Stimulated activated CD4-positive, alpha-beta T cell treated with anti-CD3 and anti-CD28 coated beads, Interleukin-15, amount 100 ng/mL, for 24 hours (primary cell): Measurements from ENCODE around the gene SCEL.

Experiments used
- DNase-seq: peaks from one replicate; pipeline ENCODE4 v3.0.0-alpha.2; 2020

The SCEL gene

GRCh38 chr13:77521595-77522367, 13.7 kb upstream of the SCEL start:
- no peak for DNase-seq

DNA sequence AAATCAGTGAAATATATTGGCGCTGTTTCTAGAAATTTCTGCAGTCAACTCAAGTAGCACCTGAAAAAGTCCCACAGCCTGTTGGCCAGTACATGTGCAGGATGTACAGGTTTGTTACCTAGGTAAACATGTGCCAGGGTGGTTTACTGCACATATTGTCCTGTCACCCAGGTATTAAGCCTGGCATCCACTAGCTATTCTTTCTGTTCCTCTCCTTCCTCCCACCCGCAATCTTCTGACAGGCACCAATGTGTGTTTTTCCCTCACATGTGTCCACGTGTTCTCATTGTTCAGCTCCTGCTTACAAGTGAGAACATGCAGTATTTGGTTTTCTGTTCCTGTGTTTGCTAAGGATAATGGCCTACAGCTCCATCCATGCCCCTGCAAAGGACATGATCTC, 13.1 kb upstream of the SCEL start:
- no peak for DNase-seq

DNA sequence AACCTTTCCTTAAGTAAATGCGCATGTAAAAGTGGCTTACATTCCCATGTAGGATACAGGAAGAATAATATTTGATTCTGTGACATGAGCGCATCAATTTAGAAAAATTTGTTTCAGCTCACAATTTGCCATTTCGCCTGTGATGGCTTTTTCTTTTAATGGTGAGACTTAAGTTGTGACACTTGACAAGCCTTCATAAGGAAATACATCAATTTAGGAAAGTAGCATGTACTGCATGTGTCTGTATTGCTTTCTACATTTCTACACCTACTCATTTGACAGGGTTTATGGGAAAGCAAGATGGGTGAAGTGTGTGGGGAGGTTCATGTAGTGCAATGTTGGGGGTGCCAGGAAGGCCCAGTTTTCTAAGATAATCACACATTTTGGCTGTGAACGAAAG, 12.1 kb upstream of the SCEL start:
- no peak for DNase-seq

DNA sequence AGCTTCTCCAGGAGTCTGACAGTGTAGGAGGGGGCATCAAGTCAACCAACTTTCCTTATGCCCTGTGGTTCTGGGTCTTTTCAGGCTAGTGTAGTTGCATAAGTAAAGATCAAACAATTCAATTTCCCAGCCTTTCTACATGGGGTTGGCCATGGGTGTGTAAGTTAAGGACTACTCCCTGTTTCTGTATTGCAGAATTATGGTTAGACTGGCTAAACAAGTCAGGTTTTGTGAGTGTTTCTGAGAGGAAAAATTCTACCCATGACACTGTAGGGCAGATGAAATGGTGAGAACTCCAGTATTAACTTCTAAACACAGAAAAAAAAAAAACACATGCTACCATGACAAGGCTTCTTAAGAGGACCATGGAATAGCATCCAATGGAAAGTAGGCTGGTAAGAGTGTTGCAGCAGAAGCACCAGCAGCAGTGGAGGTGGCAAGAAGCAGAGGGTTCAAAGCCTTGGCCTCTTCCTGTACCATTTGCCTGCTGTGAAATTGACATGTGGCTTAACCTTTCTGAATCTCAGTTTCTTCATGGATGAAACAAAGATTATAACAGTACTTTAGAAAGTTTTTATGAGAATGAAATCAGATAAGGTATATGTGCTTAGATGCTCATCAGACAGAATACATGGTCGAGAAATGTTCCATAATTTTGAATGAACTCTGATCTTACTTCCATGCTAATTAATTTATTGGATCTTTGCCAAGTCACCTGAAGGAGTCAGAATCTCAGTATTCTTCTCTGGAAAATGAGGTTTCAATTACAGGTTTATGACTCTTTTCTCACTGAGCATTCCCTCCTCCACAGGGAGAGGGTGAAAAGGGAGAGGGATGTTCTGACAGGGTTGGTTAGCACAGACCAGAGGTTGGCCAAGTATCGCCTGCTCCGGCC, 11.4 kb upstream of the SCEL start:
- no peak for DNase-seq

GRCh38 chr13:77528414-77528813, 7.1 kb upstream of the SCEL start:
- no peak for DNase-seq

DNA sequence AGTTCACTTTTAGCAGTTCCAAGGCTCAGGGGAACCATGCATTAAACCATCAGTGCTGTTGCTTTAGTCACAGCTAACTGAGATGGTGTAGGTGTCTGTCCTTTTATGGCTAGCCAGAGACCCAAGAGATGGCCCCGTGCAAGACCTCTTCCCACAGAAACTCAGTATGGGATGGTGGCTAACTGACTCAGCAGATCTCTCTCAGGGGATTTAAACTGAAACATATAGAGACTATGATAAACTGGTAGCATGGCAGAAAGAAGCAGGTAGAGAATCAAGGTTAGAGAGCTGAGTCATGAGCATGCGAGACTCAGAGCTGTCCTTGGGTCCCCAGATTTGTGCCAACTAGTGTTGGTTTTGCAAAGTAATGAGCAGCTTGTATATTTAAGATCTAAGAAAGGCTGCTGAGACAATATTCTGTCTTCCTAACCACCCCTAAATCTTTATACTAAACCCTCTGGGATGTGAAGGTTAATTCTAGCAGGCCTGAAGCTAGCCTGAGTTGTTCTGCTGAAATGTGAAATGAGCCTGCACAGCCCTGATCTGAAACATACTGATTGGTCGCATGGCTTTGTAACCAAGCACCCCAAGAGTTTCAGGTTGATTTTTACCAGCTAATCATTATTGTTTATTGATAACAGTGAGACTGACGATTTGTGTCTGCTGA, 6.5 kb upstream of the SCEL start:
- no peak for DNase-seq

- DNase-seq, result no peak
Observed at GRCh38 chr13:77529501-77529840, 6.0 kb upstream of the SCEL start.

DNA sequence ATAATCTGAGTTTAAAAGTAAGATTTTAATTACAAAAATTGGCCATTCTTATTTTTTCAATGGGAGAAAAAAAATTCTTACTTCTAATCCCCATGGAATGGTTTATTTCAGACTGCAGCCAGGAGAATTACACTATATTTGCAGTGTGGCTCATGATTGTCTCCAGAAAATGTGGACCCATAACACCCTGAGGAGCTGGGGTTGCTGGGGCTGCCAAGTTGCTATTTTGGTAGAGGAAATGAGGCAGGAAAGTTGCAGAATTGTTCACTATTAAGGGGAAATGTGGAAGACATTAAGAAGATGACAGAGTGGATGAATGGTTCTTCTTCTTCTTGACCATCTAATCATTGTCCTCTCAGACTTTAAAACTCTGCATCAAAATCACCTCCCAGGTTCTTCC, 4.6 kb upstream of the SCEL start:
- no peak for DNase-seq

DNA sequence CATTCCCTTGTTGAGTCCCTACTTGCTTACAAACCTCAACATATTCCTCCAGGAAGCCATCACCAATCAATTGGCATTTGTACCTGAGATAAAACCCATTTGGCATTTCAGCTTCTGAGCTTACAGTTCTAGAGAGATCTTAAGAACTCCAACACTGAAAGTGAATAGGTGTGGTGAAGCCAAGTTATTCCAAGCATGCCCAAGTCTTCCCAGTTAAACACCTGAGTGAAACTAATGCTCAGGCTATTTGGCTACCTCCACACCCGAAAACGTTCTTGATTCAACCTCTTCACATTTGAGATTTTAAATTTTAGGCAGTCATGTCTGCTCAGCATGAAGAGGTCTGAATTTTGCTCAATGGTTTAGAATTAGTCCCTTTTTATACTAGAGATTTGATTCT, 2.5 kb upstream of the SCEL start:
- DNase-seq, result no peak

DNA sequence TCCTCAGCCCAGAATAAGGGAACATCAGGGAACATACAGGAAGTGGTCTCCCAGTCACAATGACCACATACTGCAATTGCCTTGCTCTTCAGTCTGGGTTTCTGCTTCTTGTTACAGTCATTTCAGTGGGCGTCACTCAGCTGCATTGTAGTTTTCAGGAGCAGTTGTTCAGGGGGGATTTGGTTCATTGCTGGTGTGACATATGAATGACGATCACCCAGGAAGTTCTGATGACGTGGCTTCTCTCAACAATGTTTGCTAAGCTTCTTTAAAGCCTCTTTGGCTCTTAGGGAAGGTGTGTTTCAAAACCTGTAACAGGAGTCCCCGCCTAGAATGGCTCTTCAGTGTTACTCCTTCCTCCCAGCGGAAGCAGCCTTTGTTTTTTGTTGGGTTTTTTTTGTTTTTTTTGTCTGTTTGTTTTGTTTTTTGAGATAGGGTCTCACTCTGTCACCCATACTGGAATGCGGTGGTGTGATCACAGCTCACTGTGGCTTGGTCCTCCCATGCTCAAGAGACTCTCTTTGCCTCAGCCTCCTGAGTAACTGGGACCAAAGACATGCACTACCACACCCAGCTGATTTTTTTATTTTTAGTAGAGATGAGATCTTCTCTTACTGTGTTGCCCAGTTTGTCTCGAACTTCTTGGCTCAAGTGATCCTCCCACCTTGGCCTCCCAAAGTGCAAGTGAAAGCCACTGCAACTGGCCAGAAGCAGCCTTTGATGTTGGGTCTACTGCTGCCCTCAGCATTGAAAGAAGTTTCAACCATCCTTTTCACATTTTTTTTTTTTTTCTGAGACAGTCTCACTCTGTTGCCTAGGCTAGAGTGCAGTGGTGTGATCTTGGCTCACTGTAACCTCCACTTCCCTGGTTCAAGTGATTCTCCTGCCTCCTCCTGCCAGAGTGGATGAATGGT, 1.4 kb upstream of the SCEL start:
- no peak for DNase-seq

DNA sequence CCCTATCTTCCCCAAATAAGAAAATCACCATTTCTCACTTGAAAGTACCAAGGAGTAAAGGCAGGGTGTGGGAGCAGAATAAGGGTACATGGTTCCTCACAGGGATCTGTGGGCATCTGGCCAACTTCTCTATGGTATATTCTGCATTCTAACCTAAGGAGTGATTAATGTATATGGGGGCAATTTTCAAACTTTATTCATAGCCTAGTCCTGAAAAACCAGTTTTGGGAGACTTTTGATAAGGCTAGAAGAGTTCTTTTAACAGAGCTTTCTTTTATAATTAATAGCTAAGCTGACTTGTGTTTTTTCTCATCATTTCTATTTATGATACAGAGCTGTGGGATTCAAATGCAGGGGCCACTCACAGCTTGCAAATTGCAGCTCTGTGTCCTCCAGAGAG, 852 bp downstream of the SCEL start:
- no peak for DNase-seq

DNA sequence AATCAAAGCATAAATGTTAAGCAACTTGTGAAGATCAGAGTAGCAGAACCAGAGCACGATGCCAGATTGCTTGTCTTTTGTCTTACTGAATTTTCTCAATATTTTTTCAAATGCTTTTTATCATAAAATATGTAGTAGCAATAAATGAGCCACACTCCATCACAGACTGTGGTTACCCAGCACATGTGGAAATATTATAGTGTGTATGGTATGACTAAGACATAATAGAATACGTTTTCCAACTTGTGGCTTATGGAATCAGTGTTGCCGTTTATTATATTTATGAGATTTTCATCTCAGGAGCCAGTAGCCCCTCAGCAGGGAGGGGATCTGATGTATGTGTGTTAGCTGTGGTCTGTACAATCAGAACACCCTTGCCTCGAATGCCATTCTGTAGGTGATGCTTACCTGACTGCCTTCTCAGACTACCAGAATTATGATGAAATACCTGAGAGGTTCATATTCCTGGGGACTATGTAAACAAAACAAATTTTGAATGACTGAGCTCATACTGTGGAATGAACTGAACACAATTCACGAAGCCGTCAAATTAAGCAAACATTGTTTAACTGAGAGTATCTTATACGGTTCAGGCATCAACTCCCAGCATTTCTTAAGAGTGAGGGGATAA, 1.9 kb downstream of the SCEL start:
- no peak for DNase-seq

DNA sequence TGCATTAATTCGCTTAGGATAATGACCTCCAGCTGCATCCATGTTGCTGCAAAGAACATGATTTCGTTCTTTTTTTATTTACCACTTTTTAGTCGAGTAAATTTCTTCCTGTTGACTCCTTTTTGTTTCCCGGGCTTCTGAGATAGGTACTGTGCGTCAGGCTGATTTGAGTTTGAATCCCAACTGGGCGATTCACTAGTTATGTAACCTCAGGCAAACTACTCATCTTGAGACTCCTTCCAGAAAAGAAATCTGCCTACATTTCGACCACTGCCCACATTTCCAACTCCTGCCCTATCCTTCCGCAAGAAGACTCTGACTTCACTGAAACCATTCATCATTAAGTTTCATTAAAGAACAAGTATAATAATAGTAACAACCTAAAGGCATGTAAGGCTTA, 8.2 kb downstream of the SCEL start:
- no peak for DNase-seq

GRCh38 chr13:77544355-77544754, 8.8 kb downstream of the SCEL start:
- no peak for DNase-seq

DNA sequence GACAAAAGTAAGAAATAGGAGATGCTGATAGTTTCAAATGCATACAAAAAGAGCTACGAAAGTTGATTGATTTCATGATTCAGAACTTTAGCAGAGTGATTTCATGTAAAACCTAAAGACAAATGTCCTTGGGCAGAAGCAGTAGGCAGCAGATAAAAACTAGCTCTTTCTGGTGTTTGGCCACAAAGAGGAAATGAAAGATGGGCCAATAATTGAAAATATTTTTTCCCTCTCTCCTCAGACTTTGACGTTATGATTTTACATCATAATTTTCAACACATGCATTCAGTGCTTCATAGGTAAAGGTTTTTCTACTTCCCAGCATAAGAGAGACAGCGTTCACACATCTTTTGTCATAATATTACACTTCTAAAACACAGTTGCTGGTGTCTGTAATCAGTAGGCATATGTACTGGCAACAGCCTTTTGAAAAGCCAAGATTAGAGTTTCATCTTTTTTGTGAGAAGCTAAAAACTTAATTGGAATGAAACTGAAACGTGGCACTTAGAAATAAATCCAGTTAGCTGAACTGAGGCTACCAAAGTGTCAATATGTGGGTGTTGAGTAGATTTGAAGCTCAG, 9.3 kb downstream of the SCEL start:
- no peak for DNase-seq

- DNase-seq, result no peak
Observed at GRCh38 chr13:77545626-77546412, 10.3 kb downstream of the SCEL start.

- no peak for DNase-seq
Observed at GRCh38 chr13:77548095-77548494, 12.6 kb downstream of the SCEL start.

DNA sequence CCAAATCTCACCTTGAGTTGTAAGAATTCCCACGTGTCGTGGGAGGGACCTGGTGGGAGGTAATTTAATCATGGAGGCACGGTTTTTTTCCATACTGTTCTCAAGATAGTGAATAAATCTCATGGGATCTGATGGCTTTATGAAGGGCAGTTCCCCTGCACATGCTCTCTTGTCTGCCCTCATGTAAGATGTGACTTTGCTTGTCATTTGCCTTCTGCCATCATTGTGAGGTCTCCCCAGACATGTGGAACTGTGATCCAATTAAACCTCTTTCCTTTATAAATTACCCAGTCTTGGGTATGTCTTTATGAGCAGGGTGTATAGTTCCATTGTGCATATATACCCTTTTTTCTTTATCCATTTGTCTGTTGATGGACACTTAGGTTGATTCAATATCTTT, 13.1 kb downstream of the SCEL start:
- DNase-seq, result no peak

DNA sequence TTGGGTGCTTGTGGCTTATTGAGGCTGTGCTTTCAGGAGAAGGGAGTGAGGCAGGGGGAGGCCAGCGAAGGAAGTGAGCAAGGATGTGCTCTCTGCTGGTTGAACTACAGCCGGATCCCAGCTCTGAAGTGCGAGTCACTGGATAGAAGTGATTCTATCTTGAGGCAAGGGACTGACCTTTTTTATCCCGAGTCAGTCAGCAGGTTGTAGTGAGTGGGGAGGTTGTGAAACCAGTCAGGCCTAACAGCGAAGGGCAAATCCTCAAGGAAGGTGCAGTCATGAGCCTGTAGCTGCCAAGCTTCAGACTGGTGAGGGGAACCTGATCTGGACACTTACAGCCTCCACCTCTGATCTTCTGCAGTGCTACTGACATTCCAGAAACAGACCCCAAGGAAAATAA, 18.6 kb downstream of the SCEL start:
- no peak for DNase-seq

GRCh38 chr13:77555246-77555645, 19.7 kb downstream of the SCEL start:
- DNase-seq, result no peak

DNA sequence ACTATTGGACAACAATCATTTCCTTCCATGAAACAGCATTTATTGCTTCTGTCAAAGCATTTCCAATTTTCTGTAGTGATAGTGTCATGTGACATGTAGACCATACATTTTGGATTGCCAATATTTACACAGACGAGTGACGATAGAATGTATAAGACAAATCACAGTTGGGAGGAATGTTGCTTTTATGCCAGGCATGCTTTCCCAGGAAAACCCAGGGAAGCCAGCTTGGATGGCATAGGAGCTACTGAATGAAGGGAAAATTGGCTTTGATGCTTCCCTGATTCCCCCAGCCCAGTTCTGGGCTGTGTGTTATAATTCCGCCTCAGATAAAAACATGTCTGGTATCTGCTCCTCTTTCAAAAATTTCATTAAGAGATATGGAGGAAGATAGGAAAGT, 22.5 kb downstream of the SCEL start:
- no peak for DNase-seq
